Measurements from ENCODE around the gene RPL9.

DNA sequence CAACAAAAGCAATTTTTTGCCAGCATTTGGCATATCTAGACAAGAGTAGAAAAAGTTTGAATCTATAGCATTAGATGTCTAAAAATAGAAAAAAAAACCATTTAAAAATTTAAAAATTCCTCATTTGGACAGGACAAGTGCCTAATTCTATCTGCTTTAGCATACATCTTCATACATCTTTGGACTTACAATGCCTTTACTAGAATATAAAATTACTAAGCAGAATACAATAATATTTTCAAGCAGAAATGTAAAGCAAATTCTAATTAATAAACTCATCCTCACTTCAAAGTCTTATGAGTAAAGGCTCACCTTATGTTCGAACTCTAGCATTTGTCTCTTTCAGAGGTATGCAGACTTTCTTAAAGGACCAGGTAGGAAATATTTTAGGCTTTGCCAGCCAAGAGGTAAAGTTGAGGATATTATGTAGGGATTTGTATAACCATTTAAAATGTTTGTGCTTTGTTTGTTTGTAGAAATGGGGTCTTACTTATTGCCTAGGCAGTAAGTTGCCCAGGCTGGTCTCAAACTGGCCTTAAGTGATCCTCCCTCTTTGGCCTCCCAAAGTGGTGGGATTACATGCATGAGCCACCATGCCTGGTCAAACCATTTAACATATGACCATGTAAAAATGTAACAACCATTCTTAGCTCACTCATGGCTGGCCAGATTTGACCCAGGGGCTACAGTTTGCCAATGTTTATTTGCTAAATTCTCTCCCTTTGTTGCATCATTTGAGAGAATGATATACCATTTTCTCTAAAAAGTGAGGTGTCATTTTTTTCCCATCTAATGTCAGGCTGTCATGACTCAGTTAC lies 39.4 kb upstream of the RPL9 start:
- TF ChIP-seq POLR2A (IDR thresholded peaks at IDR 0.05), result no peak
- TF ChIP-seq, protein P1, sequence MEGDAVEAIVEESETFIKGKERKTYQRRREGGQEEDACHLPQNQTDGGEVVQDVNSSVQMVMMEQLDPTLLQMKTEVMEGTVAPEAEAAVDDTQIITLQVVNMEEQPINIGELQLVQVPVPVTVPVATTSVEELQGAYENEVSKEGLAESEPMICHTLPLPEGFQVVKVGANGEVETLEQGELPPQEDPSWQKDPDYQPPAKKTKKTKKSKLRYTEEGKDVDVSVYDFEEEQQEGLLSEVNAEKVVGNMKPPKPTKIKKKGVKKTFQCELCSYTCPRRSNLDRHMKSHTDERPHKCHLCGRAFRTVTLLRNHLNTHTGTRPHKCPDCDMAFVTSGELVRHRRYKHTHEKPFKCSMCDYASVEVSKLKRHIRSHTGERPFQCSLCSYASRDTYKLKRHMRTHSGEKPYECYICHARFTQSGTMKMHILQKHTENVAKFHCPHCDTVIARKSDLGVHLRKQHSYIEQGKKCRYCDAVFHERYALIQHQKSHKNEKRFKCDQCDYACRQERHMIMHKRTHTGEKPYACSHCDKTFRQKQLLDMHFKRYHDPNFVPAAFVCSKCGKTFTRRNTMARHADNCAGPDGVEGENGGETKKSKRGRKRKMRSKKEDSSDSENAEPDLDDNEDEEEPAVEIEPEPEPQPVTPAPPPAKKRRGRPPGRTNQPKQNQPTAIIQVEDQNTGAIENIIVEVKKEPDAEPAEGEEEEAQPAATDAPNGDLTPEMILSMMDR (IDR thresholded peaks at IDR 0.05), result no peak
